GM23338 (cell line): ENCODE results near the gene ASL. TPM values are rescaled to one million over a fixed set of nuclear protein-coding genes. Genes with fewer than 3 reads are reported as not detected.

Source experiments
- ATAC-seq: fragments of 200-7000 bp; cut with Tn5 transposase; 3 replicates; pipeline ENCODE4 v1.9.1; 2020
- DNase-seq: peaks from one replicate; pipeline ENCODE4 v3.0.0-alpha.2; 2015; ENCODE audit warnings: low spot score
- H2AFZ ChIP-seq: fragments of 200-600 bp; sonication (generic); 2 replicates; pipeline ENCODE4 v1.8.0; 2016; ENCODE audit warnings: antibody characterized with exemption, mild to moderate bottlenecking, moderate library complexity
- H3F3A ChIP-seq: fragments of 200-600 bp; sonication (generic); replicated peaks from 2 replicates; pipeline ENCODE4 v1.8.0; 2017; ENCODE audit warnings: antibody characterized with exemption, mixed run types, low read depth
- H3K27ac ChIP-seq: fragments of 200-600 bp; sonication (generic); 2 replicates; pipeline ENCODE4 v1.6.1; 2016; ENCODE audit warnings: low read depth
- H3K27me3 ChIP-seq: fragments of 200-600 bp; sonication (generic); 2 replicates; pipeline ENCODE4 v1.8.0; 2016; ENCODE audit warnings: mild to moderate bottlenecking, mixed run types, moderate library complexity; ENCODE audit not compliant: insufficient read depth
- H3K36me3 ChIP-seq: fragments of 200-600 bp; sonication (generic); 2 replicates; pipeline ENCODE4 v1.8.0; 2016; ENCODE audit warnings: mild to moderate bottlenecking; ENCODE audit not compliant: insufficient read depth
- H3K4me1 ChIP-seq: fragments of 200-600 bp; sonication (generic); 2 replicates; pipeline ENCODE4 v1.8.0; 2016; ENCODE audit warnings: mild to moderate bottlenecking, moderate library complexity; ENCODE audit not compliant: insufficient read depth
- H3K4me2 ChIP-seq: fragments of 200-600 bp; sonication (generic); 2 replicates; pipeline ENCODE4 v1.7.1; 2017; ENCODE audit warnings: mixed run types
- H3K4me3 ChIP-seq: fragments of 200-600 bp; sonication (generic); 2 replicates; pipeline ENCODE4 v1.6.1; 2016; ENCODE audit warnings: mixed run types
- H3K79me2 ChIP-seq: fragments of 200-600 bp; sonication (generic); replicated peaks from 2 replicates; pipeline ENCODE4 v1.8.0; 2017; ENCODE audit warnings: mild to moderate bottlenecking; ENCODE audit not compliant: insufficient read depth
- H3K9me2 ChIP-seq: fragments of 200-600 bp; sonication (generic); 2 replicates; pipeline ENCODE4 v1.8.0; 2017; ENCODE audit not compliant: insufficient read depth
- H4K20me1 ChIP-seq: fragments of 200-600 bp; sonication (generic); replicated peaks from 2 replicates; pipeline ENCODE4 v1.8.0; 2017; ENCODE audit warnings: mild to moderate bottlenecking; ENCODE audit not compliant: insufficient read depth
- H3K27ac Mint-ChIP-seq: 2 replicates; pipeline ENCODE4 v1.8.0; 2020; ENCODE audit warnings: inconsistent platforms, mild to moderate bottlenecking, moderate library complexity, mixed read lengths
- H3K27me3 Mint-ChIP-seq: 3 replicates; pipeline ENCODE4 v1.8.0; 2022; ENCODE audit warnings: low read depth, mild to moderate bottlenecking, moderate library complexity, mixed read lengths, inconsistent platforms; ENCODE audit not compliant: insufficient read depth, poor library complexity
- H3K36me3 Mint-ChIP-seq: 3 replicates; pipeline ENCODE4 v1.8.0; 2021; ENCODE audit warnings: low read depth, mild to moderate bottlenecking, inconsistent platforms, moderate library complexity, mixed read lengths
- H3K4me1 Mint-ChIP-seq: 3 replicates; pipeline ENCODE4 v1.8.0; 2020; ENCODE audit warnings: mild to moderate bottlenecking, inconsistent platforms, mixed read lengths
- H3K4me3 Mint-ChIP-seq: 3 replicates; pipeline ENCODE4 v1.8.0; 2021; ENCODE audit warnings: moderate library complexity, mild to moderate bottlenecking, inconsistent platforms, mixed read lengths
- H3K9me3 Mint-ChIP-seq: 3 replicates; pipeline ENCODE4 v1.8.0; 2020; ENCODE audit warnings: moderate library complexity, mild to moderate bottlenecking, inconsistent platforms, mixed read lengths
- CREB1 ChIP-seq: fragments of 250-450 bp; sonication (Bioruptor Pico); IDR thresholded peaks from 2 replicates; pipeline ENCODE4 v1.5.0; 2020; ENCODE audit warnings: low read depth, mild to moderate bottlenecking, moderate library complexity
- EZH2 ChIP-seq: fragments of 200-600 bp; sonication (generic); IDR thresholded peaks from one replicate; pipeline ENCODE4 v1.8.0; 2017; ENCODE audit warnings: antibody characterized with exemption, mild to moderate bottlenecking, low read depth; ENCODE audit not compliant: unreplicated experiment
- EZH2phosphoT487 ChIP-seq: fragments of 200-600 bp; sonication (generic); IDR thresholded peaks from one replicate; pipeline ENCODE4 v1.8.1; 2018; ENCODE audit warnings: antibody characterized with exemption; ENCODE audit not compliant: unreplicated experiment
- JUNB ChIP-seq: IDR thresholded peaks from one replicate; pipeline ENCODE4 v1.6.1; 2016; ENCODE audit warnings: antibody characterized with exemption; ENCODE audit not compliant: unreplicated experiment
- NANOG ChIP-seq: IDR thresholded peaks from 2 replicates; pipeline ENCODE4 v1.6.1; 2016; ENCODE audit warnings: antibody characterized with exemption, borderline replicate concordance
- POLR2AphosphoS5 ChIP-seq: IDR thresholded peaks from 2 replicates; pipeline ENCODE4 v1.6.1; 2016; ENCODE audit warnings: antibody characterized with exemption, low read depth
- STAT1 ChIP-seq: IDR thresholded peaks from one replicate; pipeline ENCODE4 v1.6.1; 2016; ENCODE audit warnings: antibody characterized with exemption; ENCODE audit not compliant: unreplicated experiment
- polyA plus RNA-seq: library from polyadenylated mRNA; unstranded; fragments of >200 nt; fragmentation: Nextera tagmentation; extraction: Ambion mirVana; gene quantifications from 2 replicates; pipeline ENCODE4 v1.2.1, GENCODE V29; 2016
- total RNA-seq: library from RNA; depleted of rRNA; stranded (reverse); fragments of >200 nt; shearing (Covaris generic); gene quantifications from 2 replicates; pipeline ENCODE4 v1.2.3, GENCODE V29; 2014
- TF ChIP-seq, protein P1 (sequence below): fragments of 250-450 bp; sonication (Bioruptor Pico); IDR thresholded peaks from 2 replicates; pipeline ENCODE4 v1.5.0; 2020; ENCODE audit warnings: mild to moderate bottlenecking, moderate library complexity
- TF ChIP-seq, protein P2 (sequence below), 2 experiments: fragments of 200-600 bp in 1 of 2; sonication (generic) in 1 of 2; conservative IDR thresholded peaks; 2 replicates each; pipeline versions ENCODE4 v1.5.1 to v1.6.1; 2016 to 2017; ENCODE audit warnings: antibody characterized with exemption in 2 of 2, low read depth in 2 of 2, mild to moderate bottlenecking in 2 of 2, moderate library complexity in 1 of 2

ASL gene
- total and polyA plus RNA-seq, 2 experiments from 2014 or later = 14.9 to 36.9 TPM

GRCh38 chr7:66036382-66036781, 39.2 kb upstream of the ASL start (continued):
- TF ChIP-seq, protein P1, sequence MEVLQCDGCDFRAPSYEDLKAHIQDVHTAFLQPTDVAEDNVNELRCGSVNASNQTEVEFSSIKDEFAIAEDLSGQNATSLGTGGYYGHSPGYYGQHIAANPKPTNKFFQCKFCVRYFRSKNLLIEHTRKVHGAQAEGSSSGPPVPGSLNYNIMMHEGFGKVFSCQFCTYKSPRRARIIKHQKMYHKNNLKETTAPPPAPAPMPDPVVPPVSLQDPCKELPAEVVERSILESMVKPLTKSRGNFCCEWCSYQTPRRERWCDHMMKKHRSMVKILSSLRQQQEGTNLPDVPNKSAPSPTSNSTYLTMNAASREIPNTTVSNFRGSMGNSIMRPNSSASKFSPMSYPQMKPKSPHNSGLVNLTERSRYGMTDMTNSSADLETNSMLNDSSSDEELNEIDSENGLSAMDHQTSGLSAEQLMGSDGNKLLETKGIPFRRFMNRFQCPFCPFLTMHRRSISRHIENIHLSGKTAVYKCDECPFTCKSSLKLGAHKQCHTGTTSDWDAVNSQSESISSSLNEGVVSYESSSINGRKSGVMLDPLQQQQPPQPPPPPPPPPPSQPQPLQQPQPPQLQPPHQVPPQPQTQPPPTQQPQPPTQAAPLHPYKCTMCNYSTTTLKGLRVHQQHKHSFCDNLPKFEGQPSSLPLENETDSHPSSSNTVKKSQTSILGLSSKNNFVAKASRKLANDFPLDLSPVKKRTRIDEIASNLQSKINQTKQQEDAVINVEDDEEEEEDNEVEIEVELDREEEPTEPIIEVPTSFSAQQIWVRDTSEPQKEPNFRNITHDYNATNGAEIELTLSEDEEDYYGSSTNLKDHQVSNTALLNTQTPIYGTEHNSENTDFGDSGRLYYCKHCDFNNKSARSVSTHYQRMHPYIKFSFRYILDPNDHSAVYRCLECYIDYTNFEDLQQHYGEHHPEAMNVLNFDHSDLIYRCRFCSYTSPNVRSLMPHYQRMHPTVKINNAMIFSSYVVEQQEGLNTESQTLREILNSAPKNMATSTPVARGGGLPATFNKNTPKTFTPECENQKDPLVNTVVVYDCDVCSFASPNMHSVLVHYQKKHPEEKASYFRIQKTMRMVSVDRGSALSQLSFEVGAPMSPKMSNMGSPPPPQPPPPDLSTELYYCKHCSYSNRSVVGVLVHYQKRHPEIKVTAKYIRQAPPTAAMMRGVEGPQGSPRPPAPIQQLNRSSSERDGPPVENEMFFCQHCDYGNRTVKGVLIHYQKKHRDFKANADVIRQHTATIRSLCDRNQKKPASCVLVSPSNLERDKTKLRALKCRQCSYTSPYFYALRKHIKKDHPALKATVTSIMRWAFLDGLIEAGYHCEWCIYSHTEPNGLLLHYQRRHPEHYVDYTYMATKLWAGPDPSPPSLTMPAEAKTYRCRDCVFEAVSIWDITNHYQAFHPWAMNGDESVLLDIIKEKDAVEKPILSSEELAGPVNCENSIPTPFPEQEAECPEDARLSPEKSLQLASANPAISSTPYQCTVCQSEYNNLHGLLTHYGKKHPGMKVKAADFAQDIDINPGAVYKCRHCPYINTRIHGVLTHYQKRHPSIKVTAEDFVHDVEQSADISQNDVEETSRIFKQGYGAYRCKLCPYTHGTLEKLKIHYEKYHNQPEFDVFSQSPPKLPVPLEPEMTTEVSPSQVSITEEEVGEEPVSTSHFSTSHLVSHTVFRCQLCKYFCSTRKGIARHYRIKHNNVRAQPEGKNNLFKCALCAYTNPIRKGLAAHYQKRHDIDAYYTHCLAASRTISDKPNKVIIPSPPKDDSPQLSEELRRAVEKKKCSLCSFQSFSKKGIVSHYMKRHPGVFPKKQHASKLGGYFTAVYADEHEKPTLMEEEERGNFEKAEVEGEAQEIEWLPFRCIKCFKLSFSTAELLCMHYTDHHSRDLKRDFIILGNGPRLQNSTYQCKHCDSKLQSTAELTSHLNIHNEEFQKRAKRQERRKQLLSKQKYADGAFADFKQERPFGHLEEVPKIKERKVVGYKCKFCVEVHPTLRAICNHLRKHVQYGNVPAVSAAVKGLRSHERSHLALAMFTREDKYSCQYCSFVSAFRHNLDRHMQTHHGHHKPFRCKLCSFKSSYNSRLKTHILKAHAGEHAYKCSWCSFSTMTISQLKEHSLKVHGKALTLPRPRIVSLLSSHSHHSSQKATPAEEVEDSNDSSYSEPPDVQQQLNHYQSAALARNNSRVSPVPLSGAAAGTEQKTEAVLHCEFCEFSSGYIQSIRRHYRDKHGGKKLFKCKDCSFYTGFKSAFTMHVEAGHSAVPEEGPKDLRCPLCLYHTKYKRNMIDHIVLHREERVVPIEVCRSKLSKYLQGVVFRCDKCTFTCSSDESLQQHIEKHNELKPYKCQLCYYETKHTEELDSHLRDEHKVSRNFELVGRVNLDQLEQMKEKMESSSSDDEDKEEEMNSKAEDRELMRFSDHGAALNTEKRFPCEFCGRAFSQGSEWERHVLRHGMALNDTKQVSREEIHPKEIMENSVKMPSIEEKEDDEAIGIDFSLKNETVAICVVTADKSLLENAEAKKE (CRISPR knock-in tag) = no peak
- TF ChIP-seq NANOG = no peak
- no peak for TF ChIP-seq STAT1
- no peak for TF ChIP-seq EZH2
- TF ChIP-seq EZH2phosphoT487 = no peak
- TF ChIP-seq POLR2AphosphoS5 = no peak
- TF ChIP-seq, protein P2, sequence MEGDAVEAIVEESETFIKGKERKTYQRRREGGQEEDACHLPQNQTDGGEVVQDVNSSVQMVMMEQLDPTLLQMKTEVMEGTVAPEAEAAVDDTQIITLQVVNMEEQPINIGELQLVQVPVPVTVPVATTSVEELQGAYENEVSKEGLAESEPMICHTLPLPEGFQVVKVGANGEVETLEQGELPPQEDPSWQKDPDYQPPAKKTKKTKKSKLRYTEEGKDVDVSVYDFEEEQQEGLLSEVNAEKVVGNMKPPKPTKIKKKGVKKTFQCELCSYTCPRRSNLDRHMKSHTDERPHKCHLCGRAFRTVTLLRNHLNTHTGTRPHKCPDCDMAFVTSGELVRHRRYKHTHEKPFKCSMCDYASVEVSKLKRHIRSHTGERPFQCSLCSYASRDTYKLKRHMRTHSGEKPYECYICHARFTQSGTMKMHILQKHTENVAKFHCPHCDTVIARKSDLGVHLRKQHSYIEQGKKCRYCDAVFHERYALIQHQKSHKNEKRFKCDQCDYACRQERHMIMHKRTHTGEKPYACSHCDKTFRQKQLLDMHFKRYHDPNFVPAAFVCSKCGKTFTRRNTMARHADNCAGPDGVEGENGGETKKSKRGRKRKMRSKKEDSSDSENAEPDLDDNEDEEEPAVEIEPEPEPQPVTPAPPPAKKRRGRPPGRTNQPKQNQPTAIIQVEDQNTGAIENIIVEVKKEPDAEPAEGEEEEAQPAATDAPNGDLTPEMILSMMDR (conservative IDR thresholded peaks at IDR 0.05; ENCODE audit: low read depth in 2 of 2) = no peak
- TF ChIP-seq JUNB = no peak

- Histone ChIP-seq H3K9me2 (no peaks in the 10 kb centered on the region), H2AFZ (no peak overlapping the region), H3K36me3 (no peaks in the 10 kb centered on the region), H3K27me3 (no peaks in the 10 kb centered on the region), H3K27ac (no peak overlapping the region), H3K4me2 (no peak overlapping the region), H3K79me2 (no peaks in the 10 kb centered on the region), H3K4me1 (no peaks in the 10 kb centered on the region), H3F3A (no peaks in the 10 kb centered on the region), H4K20me1 (no peaks in the 10 kb centered on the region), H3K4me3 (no peak overlapping the region)
- Mint-ChIP-seq H3K27ac (no peak overlapping the region), H3K4me1 (no peaks in the 10 kb centered on the region), H3K4me3 (no peak overlapping the region), H3K27me3 (no peaks in the 10 kb centered on the region), H3K36me3 (no peaks in the 10 kb centered on the region), H3K9me3 (no peaks in the 10 kb centered on the region)
- ATAC-seq = no peak
- no peak for DNase-seq
- TF ChIP-seq, protein P1 (CRISPR knock-in tag) = no peak
- TF ChIP-seq STAT1 = no peak
- TF ChIP-seq CREB1 (CRISPR knock-in tag) = no peak
Measured at GRCh38 chr7:66036788-66037187, 38.8 kb upstream of the ASL start.
